Measurements from ENCODE around the gene RRP8.

DNA sequence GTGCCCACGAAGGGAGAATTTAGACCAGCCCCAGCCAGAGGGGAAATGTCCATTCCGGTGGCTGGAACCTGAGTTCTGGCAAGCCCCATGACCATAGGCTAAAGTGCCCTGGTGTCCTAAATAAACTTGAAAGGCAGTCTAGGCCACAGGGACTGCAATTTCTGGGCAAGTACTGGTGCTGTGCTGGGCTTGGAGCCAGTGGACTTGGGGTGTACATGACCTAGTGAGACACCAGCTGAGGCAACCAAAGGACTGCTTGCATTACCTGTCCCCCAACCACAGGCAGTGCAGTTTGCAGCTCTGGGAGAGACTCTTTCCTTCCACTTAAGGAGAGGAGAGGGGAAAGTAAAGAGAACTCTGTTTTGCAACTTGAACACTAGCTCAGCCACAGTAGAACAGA lies 23.7 kb downstream of the RRP8 start:
- no peak for TF ChIP-seq SUZ12 (IDR thresholded peaks at IDR 0.05; ENCODE audit: extremely low read depth, insufficient read depth, insufficient read length)
- no peak for TF ChIP-seq ZNF274 (IDR thresholded peaks at IDR 0.05; ENCODE audit: low read depth, low read length)

All from NT2/D1 (cell line).